T-helper 1 cell (primary cell): Measurements from ENCODE around the gene MATCAP1.

Experiments
- DNase-seq, 5 donors: peaks; one replicate each; pipeline ENCODE4 v3.0.0-alpha.2; 2012 to 2020

MATCAP1 gene

GRCh38 chr16:67170949-67171649, 12.7 kb downstream of the MATCAP1 start:
- DNase-seq: no peak

DNA sequence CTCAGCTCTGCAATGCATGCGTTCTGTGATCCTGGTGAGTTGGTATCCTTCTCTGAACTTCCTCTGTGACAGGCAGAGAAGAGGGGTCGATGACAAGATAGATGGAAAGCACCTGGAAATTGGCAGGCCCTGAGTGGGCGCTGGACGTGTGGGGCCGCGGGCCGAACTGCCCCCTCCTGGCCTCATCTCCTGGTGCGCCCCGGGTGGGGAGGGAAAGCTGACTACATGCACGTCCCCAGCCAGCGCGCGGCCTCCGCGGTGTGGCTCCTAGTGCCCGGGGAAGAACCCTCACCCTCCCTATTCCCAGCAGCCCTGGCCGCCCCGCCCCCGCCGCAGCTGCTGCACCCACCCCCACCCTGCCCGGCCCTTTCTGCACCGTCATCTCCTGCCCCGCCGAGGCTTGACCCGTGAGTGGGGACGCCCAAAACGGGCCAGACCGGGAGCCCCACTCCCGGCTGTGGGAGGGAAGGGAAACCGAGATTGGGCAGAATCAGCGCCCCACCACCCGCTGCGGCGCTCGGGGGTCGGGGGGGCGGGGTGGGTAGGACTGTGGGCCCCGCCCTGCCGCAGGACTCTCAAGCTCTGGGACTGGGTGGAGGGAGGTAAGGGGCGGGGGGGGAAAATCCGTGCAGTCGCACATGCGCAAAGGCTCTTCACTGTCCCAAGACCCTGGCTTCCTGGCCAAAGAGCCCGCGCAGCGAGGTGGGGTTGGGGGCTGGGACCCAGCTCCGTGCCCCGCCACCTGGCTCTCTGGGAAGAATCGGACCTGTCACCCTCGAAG, 13.4 kb downstream of the MATCAP1 start, which contains the start of gene NOL3:
Gene NOL3 (plus strand): TSS at position 371 of the 781 bp plus-strand sequence.
- DNase-seq: peak in 1 of 5 donors; percentile 82

DNA sequence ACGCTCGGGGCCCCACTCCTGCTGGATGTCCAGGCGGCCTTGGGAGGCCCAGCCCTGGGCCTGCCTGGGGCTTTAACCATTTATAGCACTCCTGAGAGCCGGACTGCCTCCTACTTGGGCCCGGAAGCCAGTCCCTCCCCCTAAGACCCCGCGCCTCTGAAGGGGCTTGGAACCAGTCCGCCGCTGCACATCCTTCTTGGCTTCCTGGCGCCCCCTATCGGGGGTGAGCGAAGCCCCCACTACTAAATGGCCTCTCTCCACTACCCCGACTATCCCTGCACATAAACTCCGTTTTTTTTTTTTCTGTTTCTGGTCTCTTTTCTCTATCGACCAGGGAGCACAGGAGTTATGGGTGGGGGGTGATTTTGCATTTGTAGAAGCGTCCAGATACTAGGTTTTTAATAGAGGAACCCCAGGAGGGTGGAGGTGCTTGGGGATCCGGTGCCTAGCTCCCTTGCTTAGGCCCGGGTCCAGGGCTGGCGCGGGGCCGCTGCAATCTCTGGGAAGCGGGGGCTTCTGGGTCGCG, 14.1 kb downstream of the MATCAP1 start:
- peak in 1 of 5 donors; percentile 49 for DNase-seq

GRCh38 chr16:67169011-67169451, 14.7 kb downstream of the MATCAP1 start:
- no peak for DNase-seq

DNA sequence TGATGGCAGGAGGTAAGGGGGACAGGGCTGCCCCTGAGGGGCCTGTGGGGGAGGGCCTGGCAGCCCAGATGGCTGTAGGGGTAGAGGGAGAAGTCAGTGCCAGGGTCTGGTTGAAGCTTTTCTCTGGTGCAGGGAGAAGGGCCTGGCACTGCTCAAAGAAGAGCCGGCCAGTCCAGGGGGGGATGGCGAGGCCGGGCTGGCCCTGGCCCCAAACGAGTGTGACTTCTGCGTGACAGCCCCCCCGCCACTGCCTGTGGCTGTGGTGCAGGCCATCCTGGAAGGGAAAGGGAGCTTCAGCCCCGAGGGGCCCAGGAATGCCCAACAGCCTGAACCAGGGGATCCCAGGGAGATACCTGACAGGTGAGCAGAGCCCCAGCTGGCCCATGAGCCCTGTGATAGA, 16.2 kb downstream of the MATCAP1 start:
- DNase-seq: no peak

DNA sequence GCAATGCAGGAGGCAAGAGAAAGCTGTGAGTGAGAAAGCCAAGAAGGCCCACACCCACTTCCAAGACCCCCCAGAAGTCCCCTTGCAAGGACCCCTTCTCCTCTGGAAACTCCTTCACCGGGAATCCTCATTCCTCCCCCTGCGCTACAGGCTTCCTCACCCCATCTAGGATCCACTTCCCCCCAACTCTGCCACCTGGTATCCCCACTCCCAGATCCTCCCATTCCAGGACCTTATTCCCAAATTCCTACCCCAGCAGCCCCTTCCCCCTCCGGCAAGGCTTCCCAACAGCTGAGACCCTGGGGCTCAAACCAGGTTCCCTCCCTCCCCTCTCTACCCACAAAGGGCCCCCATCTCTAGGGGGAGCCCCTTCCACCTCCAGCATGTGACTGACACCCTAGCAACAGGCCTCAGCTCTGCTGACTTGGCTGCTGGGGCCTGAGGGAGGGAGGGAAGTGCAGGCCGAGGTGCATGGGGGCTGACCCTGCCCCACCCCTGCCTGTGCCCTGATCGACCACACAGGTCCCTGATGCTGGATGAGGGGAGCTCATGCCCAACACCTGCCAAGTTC, 17.1 kb downstream of the MATCAP1 start:
- DNase-seq: no peak

DNA sequence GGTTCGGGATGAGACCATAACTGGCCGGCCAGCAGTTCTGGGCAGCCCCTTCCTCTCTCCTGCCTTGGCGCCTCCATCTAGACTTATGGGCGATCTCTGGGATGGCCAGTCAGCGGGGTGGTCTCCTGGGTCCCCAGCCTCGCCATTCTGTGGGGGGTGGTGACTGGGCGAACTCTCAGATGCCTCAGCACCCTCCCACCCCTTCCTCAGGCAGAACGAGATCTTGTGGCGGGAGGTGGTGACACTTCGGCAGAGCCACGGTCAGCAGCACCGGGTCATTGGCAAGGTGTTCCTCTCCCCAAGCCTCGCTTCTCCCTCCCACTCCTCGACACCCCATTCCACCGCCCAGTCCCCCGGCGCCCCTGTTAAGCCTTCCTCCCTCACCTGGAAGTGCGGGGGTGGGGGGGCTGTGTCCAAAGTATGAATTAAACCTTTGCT, 17.6 kb downstream of the MATCAP1 start:
- DNase-seq: no peak

- DNase-seq: peak in 1 of 5 donors; percentile 61
These were observed 18.4 kb downstream of the MATCAP1 start for GRCh38 chr16:67165121-67166078.

- peak in 1 of 5 donors; percentile 67 for DNase-seq
These were observed 19.1 kb downstream of the MATCAP1 start, which contains the start of gene HSF4 for GRCh38 chr16:67164599-67165061. TSS of gene HSF4 (plus strand) at chr16:67164745. CDS start at chr16:67164812, 67 bp downstream.

- no peak for DNase-seq
These were observed 19.7 kb downstream of the MATCAP1 start for GRCh38 chr16:67163999-67164558.

DNA sequence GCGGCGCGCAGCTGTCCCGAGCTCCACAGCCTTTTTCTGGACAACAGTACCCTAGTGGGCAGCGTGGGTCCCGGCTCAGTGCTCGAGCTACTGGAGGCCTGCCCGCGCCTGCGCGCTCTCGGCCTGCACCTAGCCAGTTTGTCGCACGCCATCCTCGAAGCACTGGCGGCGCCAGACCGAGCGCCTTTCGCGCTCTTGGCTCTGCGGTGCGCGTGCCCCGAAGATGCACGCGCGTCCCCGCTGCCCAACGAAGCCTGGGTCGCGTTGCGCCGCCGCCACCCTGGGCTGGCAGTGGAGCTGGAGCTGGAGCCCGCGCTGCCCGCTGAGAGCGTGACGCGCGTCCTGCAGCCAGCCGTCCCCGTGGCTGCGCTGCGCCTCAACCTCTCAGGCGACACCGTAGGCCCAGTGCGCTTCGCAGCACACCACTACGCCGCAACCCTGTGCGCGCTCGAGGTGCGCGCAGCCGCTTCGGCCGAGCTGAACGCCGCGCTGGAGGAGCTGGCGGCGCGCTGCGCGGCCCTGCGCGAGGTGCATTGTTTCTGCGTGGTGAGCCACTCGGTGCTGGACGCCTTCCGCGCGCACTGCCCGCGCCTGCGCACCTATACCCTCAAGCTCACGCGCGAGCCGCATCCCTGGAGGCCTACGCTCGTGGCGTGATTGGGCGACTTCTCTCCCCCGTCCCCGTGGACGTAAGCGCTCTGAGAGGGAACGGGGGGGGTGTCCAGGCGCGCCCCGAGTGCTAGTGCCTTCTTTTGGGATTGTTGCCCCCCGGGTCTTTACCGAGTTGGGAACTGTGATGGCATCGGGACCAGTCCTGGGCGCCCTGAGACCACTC, 20.4 kb downstream of the MATCAP1 start:
- peak in 2 of 5 donors; percentile 38 to 93 for DNase-seq

DNA sequence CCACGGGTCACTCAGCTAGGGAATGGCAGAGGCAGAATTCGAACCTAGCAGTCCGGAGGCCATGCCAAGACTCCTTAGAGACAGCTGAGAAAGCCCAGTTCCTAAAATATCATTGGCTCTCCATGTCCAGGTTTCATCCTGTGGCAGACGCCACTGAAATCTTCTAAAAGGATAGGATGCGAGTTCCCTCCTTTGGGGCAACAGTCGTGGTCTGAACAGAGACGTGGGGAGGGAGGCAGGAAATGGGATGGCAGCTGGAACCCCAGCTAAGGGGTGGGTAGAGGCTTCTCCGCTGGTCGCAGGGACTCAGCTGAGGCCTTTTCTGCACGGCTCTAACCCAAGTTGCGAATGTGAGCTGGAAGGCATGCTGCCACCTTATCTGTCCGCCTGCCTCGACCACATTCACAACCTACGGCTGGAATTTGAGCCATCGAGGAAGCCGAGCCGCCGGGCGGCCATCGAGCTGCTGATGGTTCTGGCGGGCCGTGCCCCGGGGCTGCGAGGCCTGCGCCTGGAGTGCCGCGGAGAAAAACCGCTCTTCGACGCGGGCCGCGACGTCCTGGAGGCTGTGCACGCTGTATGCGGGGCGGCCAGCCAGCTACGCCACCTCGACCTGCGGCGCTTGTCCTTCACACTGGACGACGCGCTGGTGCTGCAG, 21.1 kb downstream of the MATCAP1 start:
- no peak for DNase-seq

DNA sequence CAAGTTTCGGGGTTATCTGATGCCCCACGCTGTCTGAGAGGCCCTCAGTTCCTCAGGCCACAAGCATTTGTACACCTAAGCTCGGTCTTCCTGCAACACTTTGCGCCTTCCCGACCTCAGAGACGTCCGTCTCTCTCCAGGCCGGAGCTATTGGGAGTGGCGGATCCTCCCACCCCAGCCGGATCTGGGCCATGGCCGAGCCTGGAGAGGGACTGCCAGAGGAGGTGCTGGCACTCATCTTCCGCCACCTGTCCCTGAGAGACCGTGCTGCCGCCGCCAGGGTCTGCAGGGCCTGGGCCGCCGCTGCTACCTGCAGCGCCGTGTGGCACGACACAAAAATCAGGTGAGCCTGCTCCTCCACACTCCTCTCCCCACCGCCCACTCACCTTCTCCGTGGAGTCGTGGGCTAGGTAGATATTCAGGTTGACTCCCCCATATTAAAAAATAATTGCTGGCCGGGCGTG, 22.1 kb downstream of the MATCAP1 start:
- no peak for DNase-seq

- peak; percentile 65 to 95 (median 76) for DNase-seq
These were observed 24.8 kb downstream of the MATCAP1 start for GRCh38 chr16:67158637-67159600.

DNA sequence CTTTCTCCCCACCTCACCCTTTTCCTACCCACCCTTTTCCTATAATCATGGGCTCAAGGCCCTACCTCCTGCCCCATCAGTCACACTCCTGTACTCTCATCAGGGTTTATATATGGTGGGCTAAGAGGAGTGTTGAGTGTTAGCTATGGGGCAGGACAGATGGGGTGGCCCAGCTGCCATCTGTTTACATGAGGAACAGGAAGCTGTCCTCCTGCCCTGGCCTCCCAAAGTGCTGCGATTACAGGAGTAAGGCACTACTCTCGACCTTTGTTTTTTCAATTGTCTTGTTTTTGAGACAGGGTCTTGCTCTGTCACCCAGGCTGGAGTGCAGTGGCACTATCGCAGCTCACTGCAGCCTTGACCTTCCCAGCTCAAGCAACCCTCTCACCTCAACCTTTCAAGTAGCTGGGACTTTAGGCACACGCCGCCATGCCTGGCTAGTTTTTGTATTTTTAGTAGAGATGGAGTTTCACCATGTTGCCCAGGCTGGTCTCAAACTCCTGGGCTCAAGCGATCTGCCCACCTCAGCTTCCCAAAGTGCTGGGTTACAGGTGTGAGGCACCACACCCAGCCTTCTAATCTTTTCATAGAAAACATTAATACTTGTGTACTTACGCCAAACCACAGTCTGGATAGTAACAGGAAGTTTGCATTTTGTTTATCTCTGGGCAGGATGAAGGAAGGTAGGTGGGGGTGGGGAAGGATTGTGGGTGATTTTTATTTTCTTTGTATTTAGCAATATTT, 25.7 kb downstream of the MATCAP1 start:
- peak in 1 of 5 donors; percentile 68 for DNase-seq

DNA sequence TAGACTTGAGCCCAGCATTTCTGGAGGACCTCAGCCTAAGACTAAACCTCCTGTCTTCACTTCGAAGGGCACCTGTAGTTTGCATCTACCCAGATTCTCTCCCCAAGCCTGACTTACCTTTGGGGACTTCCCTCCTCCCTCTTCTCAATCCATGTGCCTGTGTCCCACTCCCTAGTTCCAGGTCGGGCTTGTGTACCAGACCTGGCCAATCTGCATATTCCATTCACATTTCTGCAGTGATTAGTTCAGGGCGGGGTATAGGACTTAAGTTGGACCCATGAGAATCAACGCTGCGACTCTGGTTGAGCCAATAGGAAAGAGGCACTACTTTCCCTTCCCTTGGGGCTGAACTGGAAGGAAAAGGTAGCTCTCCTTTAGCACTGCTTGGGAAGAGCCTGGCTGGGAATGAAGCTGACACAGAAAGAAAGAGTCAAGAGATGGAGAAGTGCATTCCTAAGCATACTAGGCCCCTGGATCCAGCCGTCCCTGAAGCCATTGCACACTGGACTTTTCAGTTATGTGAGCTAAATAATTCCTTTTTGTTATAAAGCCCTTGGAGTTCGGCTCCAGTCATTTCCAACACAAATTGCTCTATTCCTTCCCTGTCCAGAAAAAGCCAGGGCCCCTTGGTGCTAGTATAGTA, 26.5 kb downstream of the MATCAP1 start:
- no peak for DNase-seq

DNA sequence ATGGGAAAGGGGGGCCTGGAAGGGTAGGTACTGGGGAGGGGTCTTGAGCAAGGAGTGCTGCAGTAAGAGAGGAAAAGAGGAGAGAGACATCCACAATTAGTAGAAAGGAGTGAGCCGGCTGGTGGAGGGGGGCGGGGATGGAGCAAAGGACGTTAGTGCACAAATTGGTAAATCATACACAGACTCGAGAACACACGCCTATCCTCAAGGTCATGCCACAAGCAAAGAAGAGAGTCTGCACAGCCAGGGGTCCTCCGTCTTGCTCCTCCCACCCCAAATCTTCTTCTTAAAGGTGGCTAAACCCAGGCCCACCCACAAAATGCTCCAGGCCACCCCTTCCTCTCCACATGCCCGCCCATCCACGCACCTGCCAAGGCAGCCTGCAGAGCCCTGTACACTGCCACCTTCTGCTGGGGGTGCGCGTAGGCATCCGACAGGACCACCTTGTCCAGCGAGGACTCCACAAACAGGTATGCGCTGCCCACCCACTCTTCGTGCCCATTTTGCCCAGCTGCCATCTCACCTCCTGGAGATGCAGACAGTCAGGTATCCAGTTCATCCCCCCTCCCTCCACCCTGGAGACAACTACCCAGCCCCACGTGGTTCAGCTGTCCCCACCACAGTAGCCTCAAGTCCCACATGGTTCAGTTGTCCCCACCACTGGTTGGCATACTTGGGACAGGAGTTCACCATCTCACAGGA, 27.5 kb downstream of the MATCAP1 start:
- no peak for DNase-seq
